Esophagus muscularis mucosa (tissue), 4 donors: ENCODE measurements around the gene PATL2. TPM values are rescaled to one million over a fixed set of nuclear protein-coding genes. Genes with fewer than 3 reads are reported as not detected.

Source experiments
- DNase-seq: peaks from one replicate; pipeline ENCODE4 v3.0.0-alpha.2; 2017; ENCODE audit errors: extremely low spot score
- H3K27ac ChIP-seq, 4 donors: fragments of 200-600 bp; sonication (generic); replicated peaks in 1 of 4; 1 replicate in 3 of 4; 2 replicates in 1 of 4; pipeline ENCODE4 v1.5.1; 2016 to 2019; ENCODE audit warnings: mild to moderate bottlenecking in 1 of 4
- H3K27me3 ChIP-seq, 4 donors: fragments of 200-600 bp; sonication (generic); one replicate each; pipeline versions ENCODE4 v1.5.1 to v1.6.0; 2016 to 2019
- H3K36me3 ChIP-seq, 4 donors: fragments of 200-600 bp; sonication (generic); one replicate each; pipeline ENCODE4 v1.5.1; 2016 to 2019
- H3K4me1 ChIP-seq, 4 donors: fragments of 200-600 bp; sonication (generic); one replicate each; pipeline ENCODE4 v1.5.1; 2016 to 2019
- H3K4me3 ChIP-seq, 4 donors: fragments of 200-600 bp; sonication (generic); 1 replicate in 2 of 4; 2 replicates in 2 of 4; pipeline ENCODE4 v1.5.1; 2016 to 2019; ENCODE audit warnings: mild to moderate bottlenecking in 4 of 4, moderate library complexity in 1 of 4
- H3K9me3 ChIP-seq, 4 donors: fragments of 200-600 bp; sonication (generic); 1 replicate in 3 of 4; 2 replicates in 1 of 4; pipeline ENCODE4 v1.5.1; 2016 to 2019
- EP300 ChIP-seq: sonication (generic); formaldehyde crosslinking; IDR thresholded peaks from one replicate; pipeline ENCODE4 v1.6.1; 2017; ENCODE audit warnings: antibody characterized with exemption
- POLR2A ChIP-seq: fragments of 450-650 bp; IDR thresholded peaks from one replicate; pipeline ENCODE4 v1.6.1; 2017; ENCODE audit warnings: antibody characterized with exemption, moderate library complexity, mild to moderate bottlenecking, low read depth
- POLR2AphosphoS5 ChIP-seq, 2 donors: sonication (generic); formaldehyde crosslinking; IDR thresholded peaks; one replicate each; pipeline ENCODE4 v1.6.1; 2017; ENCODE audit warnings: antibody characterized with exemption in 2 of 2
- WGBS: methylation state at CpG from one replicate; pipeline ENCODE4 v1.1.5; 2018; 5-methylcytosine and 5-hydroxymethylcytosine counted together
- intact Hi-C: fragments of 100-400 bp; cut with DNase I; formaldehyde crosslinking; loops from one replicate; pipeline ENCODE4 v1.15.1; 2023
- total RNA-seq, 4 donors: library from RNA; depleted of rRNA; stranded (reverse); fragments of >200 nt; gene quantifications; one replicate each; pipeline versions ENCODE4 v1.1.0 to v1.2.1, GENCODE V29; 2016
- TF ChIP-seq, protein P1 (sequence below), 3 experiments: fragments of 200-600 bp in 2 of 3; fragments of 450-650 bp in 1 of 3; sonication (generic) in 2 of 3; IDR thresholded peaks; one replicate each; pipeline ENCODE4 v1.5.1; 2017 to 2019; ENCODE audit warnings: antibody characterized with exemption in 3 of 3, mild to moderate bottlenecking in 2 of 3, moderate library complexity in 1 of 3

PATL2 gene
- total RNA-seq, 4 donors from 2014 or later = 0.19 to 0.50 (median 0.41) TPM

GRCh38 chr15:44670087-44670950 lies 40.8 kb downstream of the PATL2 start:
- Histone ChIP-seq H3K4me1 (no peaks in the 10 kb centered on the region), H3K27ac (no peak overlapping the region), H3K27me3 (peaks cover 0 to 10% (median 0%) of the 10 kb centered on the region in 4 donors), H3K4me3 (no peak overlapping the region), H3K36me3 (no peaks in the 10 kb centered on the region), H3K9me3 (no peaks in the 10 kb centered on the region)
- WGBS = 88% methylated on average over 6 of the region's 6 CpGs
- TF ChIP-seq EP300 (no peak), POLR2A (no peak), POLR2AphosphoS5 (IDR thresholded peaks at IDR 0.05) (no peak)
- TF ChIP-seq, protein P1, sequence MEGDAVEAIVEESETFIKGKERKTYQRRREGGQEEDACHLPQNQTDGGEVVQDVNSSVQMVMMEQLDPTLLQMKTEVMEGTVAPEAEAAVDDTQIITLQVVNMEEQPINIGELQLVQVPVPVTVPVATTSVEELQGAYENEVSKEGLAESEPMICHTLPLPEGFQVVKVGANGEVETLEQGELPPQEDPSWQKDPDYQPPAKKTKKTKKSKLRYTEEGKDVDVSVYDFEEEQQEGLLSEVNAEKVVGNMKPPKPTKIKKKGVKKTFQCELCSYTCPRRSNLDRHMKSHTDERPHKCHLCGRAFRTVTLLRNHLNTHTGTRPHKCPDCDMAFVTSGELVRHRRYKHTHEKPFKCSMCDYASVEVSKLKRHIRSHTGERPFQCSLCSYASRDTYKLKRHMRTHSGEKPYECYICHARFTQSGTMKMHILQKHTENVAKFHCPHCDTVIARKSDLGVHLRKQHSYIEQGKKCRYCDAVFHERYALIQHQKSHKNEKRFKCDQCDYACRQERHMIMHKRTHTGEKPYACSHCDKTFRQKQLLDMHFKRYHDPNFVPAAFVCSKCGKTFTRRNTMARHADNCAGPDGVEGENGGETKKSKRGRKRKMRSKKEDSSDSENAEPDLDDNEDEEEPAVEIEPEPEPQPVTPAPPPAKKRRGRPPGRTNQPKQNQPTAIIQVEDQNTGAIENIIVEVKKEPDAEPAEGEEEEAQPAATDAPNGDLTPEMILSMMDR (IDR thresholded peaks at IDR 0.05) = no peak
- DNase-seq = no peak
- intact Hi-C loops = no loop called here

GRCh38 chr15:44668921-44669320 lies 42.2 kb downstream of the PATL2 start:
- TF ChIP-seq EP300 = no peak
- TF ChIP-seq POLR2AphosphoS5 (IDR thresholded peaks at IDR 0.05) = no peak
- no peak for TF ChIP-seq POLR2A
- TF ChIP-seq, protein P1 (IDR thresholded peaks at IDR 0.05) = no peak
- Histone ChIP-seq H3K4me1 (peaks cover 2 to 4% (median 3%) of the 10 kb centered on the region in 4 donors), H3K27ac (no peak overlapping the region), H3K9me3 (no peaks in the 10 kb centered on the region), H3K4me3 (no peak overlapping the region), H3K27me3 (peaks cover 0 to 6% (median 0%) of the 10 kb centered on the region in 4 donors), H3K36me3 (no peaks in the 10 kb centered on the region)
- no peak for DNase-seq
- 80% methylated on average over 1 of the region's 2 CpGs for WGBS
- intact Hi-C loops = loop anchor here (5.0 kb wide), 1 partner anchor 118 kb away; no protein-coding TSS in a partner anchor

DNA sequence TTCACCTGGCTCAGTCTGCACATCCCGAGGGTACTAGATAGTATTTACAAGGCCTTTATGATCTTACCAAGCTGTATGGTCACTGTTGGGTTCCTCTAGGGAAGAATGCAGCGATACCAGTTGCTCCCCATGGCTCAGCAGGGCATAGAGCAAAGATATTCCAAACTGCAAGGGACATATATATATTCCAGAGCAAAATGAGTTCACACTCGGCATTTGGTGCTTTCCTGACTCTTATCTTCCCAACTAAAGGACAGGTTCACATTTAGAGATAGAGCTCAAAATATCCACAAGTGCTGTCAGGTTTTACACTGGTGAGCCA lies 44.1 kb downstream of the PATL2 start:
- Histone ChIP-seq H3K9me3 (no peaks in the 10 kb centered on the region), H3K27me3 (no peaks in the 10 kb centered on the region), H3K27ac (no peak overlapping the region), H3K36me3 (no peaks in the 10 kb centered on the region), H3K4me1 (peaks cover 11 to 14% (median 14%) of the 10 kb centered on the region in 4 donors), H3K4me3 (no peak overlapping the region)
- no peak for DNase-seq
- WGBS = 74% methylated on average over 3 of the region's 3 CpGs
- no peak for TF ChIP-seq POLR2AphosphoS5 (IDR thresholded peaks at IDR 0.05)
- no peak for TF ChIP-seq EP300
- TF ChIP-seq, protein P1 (IDR thresholded peaks at IDR 0.05) = no peak
- no peak for TF ChIP-seq POLR2A
- intact Hi-C loops = loop anchor here (5.0 kb wide), 1 partner anchor 120 kb away; no protein-coding TSS in a partner anchor

DNA sequence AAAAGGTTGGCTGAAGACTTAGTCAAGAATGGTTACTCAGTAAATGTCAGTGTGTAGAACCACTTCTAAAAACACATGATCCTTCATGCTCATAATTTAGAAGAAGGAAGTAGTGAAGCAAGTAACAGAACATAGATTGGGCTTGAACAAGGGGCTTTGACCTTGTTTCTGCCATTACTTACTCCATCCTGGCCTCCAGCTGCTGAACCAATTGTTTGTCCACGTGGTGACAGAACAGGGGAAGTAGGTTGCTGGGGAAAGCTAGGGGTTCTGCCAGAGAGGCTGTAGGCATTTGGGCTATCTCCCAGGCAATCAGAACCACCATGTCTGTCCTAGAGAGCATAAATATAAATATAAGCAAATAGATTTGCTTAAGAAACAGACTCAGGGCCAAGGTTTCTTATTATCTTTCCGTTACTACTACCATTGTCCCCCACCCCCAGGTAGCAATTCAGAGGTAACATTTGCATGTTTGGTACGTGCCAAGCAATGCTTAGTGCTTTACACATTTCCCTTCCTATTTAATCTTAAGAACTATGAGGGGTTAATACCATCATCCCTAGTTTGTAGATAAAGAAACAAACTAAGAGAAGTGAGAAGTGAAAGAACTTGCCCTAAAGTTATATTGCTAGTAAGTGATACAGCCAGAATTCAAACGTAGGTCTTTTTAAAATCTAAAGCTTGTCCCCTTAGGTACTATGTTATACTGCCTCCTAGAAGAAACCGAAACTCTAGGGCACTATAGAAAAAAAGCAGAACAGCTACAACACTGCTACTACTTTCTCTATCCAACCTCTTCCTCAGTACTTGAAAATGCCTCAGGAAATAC lies 44.7 kb downstream of the PATL2 start:
- 66% methylated on average over 5 of the region's 5 CpGs for WGBS

More for the DNA sequence above, 44.7 kb downstream of the PATL2 start:
- Histone ChIP-seq H3K4me3 (no peak overlapping the region), H3K36me3 (no peaks in the 10 kb centered on the region), H3K27ac (no peak overlapping the region), H3K9me3 (no peaks in the 10 kb centered on the region), H3K4me1 (peaks cover 17 to 20% (median 18%) of the 10 kb centered on the region in 4 donors), H3K27me3 (no peaks in the 10 kb centered on the region)
- TF ChIP-seq, protein P1 (IDR thresholded peaks at IDR 0.05) = no peak
- TF ChIP-seq POLR2AphosphoS5 (IDR thresholded peaks at IDR 0.05) (no peak), EP300 (no peak)
- DNase-seq = no peak
- intact Hi-C loops = loop anchor here (5.0 kb wide), 1 partner anchor 121 kb away; no protein-coding TSS in a partner anchor
